ENCODE data around the gene CDK5RAP2.
"Not testable (repeated sequence)": the region's sequence is repeated elsewhere in the genome, so short reads cannot be mapped to it uniquely, and the experiment has no call there.

CDK5RAP2 gene

DNA sequence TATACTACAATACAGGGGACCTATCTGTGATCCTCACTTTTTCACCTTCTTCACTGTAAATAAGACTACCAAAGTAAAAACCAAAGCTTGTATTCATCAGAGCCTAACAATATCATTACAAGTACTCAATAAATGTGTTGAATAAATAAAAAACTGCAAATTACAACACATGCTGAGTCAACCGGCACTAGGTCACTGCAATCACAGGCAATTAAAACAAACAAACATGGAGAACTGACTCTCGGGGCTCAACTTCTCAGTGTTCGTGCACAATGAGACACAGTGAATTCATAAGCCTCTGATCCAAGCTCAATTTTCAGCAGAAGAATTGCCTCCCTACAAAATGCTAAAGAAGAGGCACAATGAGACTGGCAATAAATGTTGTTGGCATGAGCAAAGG is 69.2 kb downstream of the CDK5RAP2 start:
- DNase-seq: no peak

DNA sequence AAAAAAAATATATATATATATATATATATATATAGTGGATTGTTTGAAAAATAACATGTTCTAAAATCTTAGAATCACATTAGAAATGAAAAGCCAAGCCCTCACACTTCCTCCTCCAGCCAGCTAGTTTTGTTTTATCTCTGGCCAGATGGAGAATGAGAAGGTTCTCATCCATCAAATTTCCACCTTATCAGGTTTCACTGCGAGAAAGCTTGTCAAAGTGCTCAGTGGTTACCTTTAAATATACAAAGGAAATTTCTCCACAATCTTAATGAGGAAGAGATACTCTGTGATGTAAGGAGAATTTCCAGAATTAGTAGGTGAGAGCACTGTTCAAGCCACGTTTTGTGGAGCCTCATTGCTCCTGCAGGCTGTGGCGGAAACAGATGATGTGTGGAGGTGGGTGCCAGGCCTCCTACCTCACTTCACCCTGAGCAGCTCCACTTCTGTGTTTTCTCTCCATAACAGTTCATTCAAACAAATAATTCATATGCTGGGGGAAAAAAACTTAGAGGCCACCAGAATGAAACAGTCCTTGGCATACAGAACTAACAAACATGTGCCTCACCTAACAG is 71.9 kb downstream of the CDK5RAP2 start:
- DNase-seq: no peak

DNA sequence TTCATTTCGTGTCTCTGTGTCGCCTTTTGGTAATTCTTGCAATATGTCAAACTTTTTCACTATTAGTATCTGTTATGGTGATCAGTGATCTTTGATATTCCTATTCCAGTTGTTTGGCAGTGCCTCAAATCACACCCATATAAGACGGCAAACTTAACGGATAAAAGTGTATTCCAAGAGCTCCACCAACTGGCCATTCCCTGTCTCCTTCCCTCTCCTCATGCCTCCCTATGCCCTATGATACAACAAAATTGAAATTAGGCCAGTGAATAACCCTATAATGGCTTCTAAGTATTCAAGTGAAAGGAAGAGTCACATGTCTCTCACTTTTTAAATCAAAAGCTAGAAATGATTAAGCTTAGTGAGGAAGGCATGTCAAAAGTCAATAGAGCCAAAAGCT is 74.8 kb downstream of the CDK5RAP2 start:
- DNase-seq: no peak

DNA sequence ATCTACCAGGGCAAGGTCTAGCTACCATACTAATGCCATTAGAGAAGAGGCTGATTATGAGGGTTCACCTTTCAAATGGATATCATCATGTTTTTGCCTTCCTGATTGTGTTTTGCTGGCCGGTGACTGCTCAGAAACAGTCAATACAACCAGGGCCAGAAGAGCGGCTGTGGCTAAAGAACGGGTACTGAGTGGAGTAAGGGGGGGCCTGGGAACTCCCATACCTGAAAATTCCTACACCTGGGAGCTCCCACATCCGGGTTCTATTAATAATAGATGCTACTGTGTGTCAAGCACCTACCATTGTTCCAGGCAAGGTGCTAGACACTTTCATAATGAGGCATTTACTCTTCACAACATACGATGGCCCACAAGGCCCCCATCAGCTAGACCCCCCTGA is 79.2 kb downstream of the CDK5RAP2 start:
- DNase-seq: no peak

DNA sequence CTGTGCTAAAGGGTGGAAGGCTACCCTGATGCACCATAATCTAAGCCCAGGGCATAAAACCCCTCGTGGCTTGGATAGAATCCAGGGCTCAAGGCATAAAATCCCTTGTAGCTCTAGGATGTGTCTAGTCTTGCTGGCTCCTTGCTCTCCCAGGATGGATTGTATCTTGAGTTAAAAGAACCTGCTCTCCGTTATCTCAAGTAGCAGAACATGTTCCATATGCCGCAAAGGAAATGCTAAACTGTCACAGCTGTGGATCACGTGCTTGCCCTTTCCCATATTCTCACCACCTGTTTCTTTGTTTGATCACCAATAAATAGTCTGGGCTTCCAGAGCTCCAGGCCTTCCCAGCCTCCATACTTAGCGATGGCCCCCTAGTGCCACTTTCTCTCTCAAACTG is 82.1 kb downstream of the CDK5RAP2 start:
- not testable (repeated sequence) for DNase-seq

DNA sequence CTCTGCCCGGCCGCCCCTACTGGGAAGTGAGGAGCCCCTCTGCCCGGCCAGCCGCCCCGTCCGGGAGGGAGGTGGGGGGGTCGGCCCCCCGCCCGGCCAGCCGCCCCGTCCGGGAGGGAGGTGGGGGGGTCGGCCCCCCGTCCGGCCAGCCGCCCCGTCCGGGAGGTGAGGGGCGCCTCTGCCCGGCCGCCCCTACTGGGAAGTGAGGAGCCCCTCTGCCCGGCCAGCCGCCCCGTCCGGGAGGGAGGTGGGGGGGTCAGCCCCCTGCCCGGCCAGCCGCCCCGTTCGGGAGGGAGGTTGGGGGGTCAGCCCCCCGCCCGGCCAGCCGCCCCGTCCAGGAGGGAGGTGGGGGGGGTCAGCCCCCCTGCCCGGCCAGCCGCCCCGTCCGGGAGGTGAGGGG is 83.5 kb downstream of the CDK5RAP2 start:
- not testable (repeated sequence) for DNase-seq

DNA sequence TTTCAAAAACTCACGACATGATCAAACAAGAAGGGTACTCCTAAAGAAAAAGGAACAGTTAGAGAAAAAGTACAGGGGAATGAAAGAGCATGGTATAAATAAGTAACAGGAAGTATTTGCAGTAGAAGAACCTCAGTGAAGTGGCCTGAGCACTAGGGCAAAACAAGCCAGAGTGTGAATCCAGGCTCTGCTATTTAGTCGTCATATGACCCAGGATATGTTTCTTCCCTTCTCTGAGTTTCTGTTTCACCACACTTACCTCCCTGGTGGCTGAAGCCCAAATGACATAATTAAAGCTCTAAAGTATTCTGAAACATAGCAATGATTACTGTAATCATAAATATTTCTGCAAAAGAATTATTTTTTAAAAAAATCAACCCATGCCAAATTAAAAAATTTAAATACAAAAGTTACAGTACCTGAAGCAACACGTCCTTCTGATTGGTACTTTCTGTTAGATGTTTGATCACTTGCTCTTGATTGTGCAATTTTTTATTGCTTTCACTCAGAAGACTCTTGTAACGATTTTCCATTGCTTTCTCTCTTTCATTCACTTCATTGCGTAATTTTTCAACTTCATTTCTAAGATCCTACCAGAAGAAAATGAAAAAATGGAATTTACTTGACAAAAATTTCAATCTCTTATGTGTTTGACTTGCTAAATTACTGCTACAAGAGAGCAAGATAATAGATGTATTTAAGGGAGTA is 88.9 kb downstream of the CDK5RAP2 start:
- DNase-seq: no peak

DNA sequence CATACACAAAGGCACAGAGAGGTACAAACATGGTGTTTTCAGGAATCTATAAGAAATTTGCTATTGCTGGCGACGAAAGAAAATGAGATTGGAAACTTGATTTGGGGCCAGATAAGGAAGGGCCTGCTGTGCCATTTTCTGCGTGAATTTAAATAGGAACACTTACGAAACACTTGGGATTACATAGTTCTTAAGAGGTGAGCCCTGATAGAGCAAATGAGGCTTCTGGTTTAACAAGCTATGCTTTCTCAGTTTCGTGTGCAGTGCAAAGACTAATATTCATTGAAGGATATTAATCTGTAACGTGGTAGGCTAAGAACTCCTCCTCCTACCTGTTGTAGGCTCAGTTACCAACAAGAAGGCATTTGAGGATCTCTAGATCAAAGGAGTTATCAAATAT is 93.1 kb downstream of the CDK5RAP2 start:
- DNase-seq: no peak

DNA sequence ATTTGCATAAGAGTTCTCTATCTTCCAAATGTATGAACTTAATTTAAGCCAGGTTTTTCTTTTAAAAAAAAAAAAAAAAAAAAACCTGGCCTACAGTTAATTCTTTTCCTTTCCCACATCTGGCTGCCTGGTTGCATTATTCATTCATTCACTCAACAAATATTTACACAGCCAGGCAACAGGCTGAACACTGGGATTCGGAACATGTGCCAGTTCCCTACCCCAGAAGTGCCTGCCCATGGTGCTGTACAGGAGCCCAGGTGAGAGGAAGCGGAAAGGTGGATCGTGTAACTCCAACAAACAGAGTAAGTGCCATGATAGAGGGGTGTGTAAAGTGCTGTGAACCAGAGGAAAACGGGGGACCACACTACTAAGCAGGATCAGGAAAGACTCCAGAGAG is 93.6 kb downstream of the CDK5RAP2 start:
- no peak for DNase-seq

DNA sequence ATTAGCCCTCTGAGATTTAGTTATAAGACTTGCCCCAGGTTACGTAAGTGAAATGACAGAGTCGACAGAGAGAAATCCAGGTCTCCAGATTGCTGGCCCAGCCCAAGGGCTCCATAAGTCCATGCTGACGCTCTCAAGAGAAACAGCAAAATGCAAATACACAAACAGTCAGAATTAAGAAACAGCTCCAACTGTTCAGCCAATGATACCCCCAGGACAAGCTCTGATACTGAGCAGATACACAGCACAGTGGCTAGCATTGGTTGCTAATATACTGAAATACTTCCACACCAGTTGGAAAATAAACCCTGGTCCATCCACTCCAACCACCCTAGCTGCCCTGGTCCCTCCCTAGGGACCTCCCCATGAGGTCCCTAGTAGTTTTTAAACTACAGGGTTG is 94.2 kb downstream of the CDK5RAP2 start:
- no peak for DNase-seq

DNA sequence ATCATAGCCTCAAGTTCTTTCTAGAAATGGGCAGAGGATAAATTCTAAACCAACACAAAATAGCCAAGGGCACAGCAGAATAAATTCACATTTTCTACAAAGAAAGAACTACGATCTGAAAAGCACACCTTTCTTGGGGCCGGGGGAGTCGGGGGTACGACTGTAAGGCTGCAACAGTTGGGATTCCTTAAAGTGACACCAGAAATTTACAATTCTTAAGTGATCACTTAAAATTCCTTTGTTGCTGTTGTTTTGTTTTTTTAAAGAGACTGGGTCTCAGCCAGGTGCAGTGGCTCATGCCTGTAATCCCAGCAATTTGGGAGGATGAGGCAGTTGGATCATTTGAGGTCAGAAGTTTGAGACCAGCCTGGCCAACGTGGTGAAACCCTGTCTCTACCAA is 95.8 kb downstream of the CDK5RAP2 start:
- no peak for DNase-seq

DNA sequence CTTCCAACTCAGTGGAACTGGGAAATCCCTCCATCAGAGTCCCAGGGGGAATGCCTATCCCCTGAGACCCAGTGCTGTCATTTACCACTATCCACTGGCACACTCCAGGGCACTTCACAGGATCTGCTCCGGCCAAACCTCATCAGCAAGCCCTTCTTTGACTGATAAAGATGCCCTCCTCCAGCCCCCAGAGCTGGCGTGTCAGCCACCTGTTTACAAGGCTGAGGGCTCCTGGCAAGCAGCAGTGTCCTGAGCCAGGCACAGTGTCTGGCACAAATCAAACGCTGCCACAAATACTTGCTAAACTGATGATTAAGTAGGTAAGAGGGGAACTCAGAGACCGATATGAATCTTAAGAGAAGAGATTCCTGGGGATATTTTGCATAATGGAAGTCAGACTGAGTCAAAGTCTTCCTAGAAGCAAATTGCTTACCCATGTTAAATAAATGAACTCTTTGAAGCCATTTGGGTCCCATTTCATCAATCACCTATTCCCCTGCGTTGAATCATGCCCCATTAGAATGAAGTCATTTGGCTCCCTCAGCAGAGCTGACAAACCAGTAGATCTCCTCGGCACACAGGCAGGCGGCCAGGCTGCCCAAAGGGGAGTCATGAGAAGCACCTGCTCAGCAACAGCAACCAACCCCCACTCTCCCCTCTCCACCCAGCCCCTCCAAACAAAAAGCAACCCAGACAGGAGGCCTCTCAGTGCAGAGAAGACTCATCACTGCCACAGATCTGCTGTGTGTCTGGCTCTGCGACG is 97.4 kb downstream of the CDK5RAP2 start:
- no peak for DNase-seq

DNA sequence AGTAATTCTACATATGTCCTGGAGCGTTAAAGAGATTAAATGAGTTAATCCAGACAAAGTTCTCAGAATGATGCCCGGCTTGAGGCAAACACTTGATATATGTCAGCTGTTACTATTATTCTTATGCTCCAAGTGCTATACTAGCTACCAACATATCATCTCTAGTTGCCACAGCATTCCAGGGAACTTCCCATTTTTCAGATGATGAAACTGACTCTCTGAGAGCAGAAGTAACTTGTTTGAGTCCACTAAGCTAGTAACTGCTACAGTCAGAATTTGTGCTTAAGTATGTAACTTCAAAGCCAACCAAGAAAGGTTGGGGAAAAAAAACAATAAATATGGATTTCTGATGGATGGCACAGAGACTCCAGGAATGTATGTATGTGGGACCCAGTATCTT is 98.1 kb downstream of the CDK5RAP2 start:
- no peak for DNase-seq

DNA sequence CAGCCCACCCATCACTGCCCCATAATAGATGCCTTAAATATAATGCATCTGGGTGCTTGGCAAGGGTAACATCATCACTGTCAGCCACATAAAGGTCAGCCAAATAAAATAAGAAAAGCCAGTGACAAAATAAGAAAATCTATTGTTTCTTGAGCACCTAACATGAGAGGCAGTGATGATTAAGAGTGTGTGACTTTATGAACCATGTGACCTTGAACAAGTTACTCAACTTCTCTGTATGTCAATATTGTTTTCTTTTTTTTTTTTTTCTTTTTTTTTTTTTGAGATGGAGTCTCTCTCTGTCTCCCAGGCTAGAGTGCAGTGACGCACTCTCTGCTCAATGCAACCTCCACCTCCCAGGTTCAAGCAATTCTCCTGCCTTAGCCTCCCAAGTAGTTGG is 98.7 kb downstream of the CDK5RAP2 start:
- no peak for DNase-seq

DNA sequence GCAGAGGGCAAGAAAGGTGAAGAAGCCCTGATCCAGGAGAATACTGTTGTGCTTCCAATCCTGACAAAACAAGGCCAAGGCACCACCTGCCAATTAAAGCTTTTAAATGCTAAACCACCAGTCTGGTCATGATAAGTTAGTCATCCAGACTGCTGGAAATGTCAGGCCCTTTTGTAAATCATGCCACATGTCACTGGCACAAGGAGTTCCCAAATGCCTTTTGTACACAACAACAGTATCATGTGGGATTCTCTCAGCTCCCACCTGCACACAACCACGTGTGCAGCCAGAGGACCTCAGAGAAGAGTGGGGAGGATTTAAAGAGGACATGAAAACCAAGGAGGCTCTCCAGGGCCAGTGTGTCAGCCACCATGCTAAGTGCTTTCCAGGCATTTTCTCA is 99.3 kb downstream of the CDK5RAP2 start:
- DNase-seq: no peak

DNA sequence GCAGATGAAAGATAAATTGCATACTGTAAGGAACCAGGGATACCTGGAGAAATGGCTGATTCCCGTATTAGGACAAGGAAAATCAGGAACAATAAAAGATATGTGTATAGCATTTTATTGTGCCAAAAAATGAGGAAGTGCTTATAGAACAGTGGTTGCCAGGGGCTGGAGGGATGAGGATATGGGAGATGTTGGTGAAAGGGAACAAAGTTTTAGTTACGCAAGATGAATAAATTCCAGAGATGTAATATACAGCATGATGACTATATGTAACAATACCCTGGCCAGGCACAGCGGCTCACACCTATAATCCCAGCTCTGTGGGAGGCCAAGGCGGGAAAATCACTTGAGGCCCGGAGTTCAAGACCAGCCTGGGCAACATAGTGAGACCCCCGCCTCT is 101.8 kb downstream of the CDK5RAP2 start:
- no peak for DNase-seq

DNA sequence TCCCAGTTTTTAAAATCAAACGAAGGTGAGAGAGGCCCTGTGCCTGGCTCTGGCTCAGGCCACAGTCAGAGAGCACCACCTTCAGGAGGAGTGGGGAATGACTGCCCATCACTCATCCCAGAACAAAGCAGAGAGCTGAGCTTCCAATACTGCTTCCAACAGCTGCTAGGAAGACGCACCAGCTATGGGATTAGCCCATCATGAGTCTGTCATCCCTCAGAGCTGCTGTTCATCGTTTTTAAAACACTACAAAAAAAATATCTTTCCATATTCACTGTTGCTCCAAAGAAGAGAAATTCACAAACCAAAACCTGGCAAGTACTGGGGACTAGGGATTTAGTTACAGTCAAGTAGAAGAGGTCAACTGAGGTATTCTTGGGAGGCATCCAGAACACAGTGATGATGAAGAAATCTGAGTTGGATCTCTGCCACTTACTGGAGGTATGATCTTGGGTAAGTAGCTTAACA is 102.4 kb downstream of the CDK5RAP2 start:
- DNase-seq: peak; percentile 11

DNA sequence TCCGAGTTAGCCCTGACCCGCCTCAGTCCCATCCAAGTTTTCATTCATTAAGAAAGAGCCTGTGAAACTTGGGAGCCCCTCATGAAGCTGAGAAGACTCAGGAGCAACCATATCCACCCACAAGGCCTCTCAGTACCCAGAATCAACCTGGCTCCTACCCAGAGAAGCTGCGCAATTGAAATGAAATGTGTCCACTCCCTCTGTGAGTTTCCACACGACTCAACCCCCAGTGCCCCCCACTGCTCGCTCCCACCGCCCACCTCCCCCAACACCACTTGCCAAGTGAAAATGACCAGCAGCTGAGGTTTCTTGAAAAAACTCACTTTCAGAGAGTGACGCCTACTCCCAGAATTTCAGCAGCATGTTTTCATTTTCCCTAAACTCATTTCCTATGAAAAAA is 104.6 kb downstream of the CDK5RAP2 start:
- DNase-seq: no peak

DNA sequence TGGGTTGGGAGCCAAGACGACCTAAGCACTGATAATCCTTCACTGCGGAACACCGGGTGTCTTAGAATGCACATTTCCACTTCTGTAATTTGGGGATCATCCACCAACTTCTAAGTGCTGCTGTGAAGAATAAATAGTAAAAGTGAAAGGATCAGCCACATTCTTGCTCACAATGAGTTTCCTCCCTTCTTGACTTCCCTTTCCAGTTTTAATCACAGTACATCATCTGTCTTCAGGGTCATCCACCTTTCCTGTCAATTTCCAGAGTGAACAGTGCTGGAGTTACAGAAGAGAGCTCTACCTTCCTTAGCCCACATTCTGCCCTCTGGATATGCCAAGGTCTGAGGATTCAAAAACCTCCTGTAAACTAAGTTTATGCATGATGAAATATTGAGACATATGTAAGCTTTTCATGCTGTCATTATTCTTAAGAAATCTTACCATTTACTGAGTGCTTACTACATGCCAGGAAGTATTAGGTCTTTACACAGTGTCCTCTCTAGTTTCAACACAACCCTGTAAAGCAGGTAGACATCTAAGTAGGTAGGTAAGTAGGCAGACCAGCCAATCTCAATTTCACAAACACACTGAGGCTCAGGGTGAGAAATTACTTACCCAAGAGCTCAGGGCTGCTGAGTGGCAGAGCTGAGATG is 105.2 kb downstream of the CDK5RAP2 start:
- no peak for DNase-seq

DNA sequence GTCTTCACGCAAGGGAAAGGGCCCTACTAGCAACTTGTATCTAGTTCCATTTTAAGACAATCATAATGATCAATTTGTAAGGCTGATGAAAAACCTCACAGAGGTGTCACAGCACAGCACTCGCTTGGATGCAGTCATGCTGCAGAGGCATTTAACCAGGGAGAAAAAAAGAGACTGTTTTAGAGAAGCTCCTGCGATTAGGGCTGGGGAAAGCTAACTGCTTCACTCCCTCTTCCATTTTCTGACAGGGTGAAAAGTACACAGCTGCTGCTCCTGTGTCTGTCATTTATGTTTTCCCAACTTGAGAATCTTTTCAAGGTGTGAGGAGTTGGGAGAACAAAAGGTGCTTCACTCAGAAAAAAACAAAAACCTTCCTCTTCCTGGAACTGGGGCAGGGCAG is 106.4 kb downstream of the CDK5RAP2 start:
- no peak for DNase-seq

DNA sequence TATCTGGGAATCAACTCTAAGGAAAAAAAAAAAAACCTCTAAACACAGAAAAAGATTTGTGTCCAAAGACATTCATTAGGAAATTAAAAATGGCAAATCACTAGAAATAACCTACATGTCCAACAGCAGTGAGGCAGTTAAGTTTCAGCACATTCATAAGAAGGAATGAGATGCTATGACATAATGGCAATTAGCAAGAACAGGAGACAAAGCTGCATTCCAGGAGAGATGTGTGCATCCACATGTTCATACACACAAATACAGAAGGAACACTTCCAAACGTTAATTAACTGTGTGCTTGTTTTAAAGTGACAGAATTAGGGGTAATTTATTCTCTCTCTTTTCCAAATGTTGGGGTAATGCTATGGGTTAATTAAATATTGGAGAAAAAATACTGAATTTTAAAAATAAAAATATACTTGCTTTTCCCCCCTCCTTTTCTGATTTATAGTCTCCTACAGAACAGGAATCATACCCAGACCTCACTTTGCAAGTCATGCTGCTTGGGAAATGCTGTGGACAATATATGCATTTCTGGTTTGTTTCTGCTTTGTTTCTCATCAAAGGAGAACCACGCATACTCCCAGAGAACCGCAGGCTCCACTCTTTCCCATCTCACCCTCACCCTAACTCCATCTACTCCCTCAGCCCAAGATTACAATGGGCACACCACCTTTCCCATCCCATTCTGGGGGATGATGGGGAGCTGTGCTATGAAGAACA is 114.1 kb downstream of the CDK5RAP2 start:
- DNase-seq: no peak

DNA sequence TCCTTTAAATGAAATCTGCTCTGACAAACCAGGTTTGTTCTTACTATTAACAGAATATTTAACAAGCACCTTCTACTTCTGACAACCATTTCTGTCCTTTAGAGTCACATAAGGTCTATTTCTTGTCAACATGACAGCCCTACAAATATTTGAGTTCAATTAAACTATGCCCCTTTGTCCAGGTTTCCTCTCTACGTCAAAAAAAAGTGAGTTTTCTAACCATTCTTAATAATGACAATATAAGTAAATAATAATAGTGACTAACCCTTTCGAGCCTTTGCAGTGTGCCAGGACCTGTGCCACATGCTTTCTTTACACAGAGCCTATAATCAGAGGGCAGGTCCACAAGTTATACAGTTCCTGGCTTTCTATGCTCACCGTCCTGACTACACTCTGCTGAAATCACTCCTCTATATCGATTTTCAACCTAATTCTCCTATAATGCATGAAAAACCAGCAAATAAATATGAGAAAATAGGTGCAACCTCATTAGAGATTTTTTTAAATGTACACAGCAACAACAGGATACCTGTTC is 115.0 kb downstream of the CDK5RAP2 start:
- DNase-seq: no peak

Data from NCI-H2227 treated with DMSO at 0.1 percent for 48 hours (cell line).